ENCODE results near the gene ARHGEF33. TPM values are rescaled to one million over a fixed set of nuclear protein-coding genes. Genes with fewer than 3 reads are reported as not detected.

Gene ARHGEF33
- total and polyA plus RNA-seq, 2 of the 13 experiments (the other 11 are each of a cell fraction or from before 2014, with no cell fraction given): 0.04 TPM; not detected in 1

- TF ChIP-seq ZNF318 (CRISPR knock-in tag; IDR thresholded peaks at IDR 0.05): no peak
- TF ChIP-seq AHDC1 (CRISPR knock-in tag; IDR thresholded peaks at IDR 0.05; ENCODE audit: borderline replicate concordance): no peak
- TF ChIP-seq, protein P1, sequence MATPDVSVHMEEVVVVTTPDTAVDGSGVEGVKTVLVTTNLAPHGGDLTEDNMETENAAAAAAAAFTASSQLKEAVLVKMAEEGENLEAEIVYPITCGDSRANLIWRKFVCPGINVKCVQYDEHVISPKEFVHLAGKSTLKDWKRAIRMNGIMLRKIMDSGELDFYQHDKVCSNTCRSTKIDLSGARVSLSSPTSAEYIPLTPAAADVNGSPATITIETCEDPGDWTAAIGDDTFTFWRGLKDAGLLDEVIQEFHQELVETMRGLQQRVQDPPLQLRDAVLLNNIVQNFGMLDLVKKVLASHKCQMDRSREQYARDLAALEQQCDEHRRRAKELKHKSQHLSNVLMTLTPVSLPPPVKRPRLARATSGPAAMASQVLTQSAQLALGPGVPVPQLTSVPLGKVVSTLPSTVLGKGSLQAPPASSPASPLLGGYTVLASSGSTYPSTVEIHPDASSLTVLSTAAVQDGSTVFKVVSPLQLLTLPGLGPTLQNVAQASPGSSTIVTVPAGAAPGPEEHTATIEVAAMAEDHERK (CRISPR knock-in tag; IDR thresholded peaks at IDR 0.05; ENCODE audit: low read depth): no peak
- TF ChIP-seq ZMYM2 (CRISPR knock-in tag; IDR thresholded peaks at IDR 0.05): no peak
- TF ChIP-seq, protein P2, sequence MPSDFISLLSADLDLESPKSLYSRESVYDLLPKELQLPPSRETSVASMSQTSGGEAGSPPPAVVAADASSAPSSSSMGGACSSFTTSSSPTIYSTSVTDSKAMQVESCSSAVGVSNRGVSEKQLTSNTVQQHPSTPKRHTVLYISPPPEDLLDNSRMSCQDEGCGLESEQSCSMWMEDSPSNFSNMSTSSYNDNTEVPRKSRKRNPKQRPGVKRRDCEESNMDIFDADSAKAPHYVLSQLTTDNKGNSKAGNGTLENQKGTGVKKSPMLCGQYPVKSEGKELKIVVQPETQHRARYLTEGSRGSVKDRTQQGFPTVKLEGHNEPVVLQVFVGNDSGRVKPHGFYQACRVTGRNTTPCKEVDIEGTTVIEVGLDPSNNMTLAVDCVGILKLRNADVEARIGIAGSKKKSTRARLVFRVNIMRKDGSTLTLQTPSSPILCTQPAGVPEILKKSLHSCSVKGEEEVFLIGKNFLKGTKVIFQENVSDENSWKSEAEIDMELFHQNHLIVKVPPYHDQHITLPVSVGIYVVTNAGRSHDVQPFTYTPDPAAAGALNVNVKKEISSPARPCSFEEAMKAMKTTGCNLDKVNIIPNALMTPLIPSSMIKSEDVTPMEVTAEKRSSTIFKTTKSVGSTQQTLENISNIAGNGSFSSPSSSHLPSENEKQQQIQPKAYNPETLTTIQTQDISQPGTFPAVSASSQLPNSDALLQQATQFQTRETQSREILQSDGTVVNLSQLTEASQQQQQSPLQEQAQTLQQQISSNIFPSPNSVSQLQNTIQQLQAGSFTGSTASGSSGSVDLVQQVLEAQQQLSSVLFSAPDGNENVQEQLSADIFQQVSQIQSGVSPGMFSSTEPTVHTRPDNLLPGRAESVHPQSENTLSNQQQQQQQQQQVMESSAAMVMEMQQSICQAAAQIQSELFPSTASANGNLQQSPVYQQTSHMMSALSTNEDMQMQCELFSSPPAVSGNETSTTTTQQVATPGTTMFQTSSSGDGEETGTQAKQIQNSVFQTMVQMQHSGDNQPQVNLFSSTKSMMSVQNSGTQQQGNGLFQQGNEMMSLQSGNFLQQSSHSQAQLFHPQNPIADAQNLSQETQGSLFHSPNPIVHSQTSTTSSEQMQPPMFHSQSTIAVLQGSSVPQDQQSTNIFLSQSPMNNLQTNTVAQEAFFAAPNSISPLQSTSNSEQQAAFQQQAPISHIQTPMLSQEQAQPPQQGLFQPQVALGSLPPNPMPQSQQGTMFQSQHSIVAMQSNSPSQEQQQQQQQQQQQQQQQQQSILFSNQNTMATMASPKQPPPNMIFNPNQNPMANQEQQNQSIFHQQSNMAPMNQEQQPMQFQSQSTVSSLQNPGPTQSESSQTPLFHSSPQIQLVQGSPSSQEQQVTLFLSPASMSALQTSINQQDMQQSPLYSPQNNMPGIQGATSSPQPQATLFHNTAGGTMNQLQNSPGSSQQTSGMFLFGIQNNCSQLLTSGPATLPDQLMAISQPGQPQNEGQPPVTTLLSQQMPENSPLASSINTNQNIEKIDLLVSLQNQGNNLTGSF (CRISPR knock-in tag; IDR thresholded peaks at IDR 0.05): no peak
These were observed 3.6 kb upstream of the ARHGEF33 start (continued) for GRCh38 chr2:38886063-38886462.
